NCI-H748 treated with DMSO at 0.1 percent for 48 hours (cell line): ENCODE measurements around the gene HPN.
"Not testable (repeated sequence)": the region's sequence is repeated elsewhere in the genome, so short reads cannot be mapped to it uniquely, and the experiment has no call there.

ENCODE experiments used
- DNase-seq: peaks from one replicate; lab custom pipeline; 2025; lab: John Stamatoyannopoulos, UW

HPN gene

DNA sequence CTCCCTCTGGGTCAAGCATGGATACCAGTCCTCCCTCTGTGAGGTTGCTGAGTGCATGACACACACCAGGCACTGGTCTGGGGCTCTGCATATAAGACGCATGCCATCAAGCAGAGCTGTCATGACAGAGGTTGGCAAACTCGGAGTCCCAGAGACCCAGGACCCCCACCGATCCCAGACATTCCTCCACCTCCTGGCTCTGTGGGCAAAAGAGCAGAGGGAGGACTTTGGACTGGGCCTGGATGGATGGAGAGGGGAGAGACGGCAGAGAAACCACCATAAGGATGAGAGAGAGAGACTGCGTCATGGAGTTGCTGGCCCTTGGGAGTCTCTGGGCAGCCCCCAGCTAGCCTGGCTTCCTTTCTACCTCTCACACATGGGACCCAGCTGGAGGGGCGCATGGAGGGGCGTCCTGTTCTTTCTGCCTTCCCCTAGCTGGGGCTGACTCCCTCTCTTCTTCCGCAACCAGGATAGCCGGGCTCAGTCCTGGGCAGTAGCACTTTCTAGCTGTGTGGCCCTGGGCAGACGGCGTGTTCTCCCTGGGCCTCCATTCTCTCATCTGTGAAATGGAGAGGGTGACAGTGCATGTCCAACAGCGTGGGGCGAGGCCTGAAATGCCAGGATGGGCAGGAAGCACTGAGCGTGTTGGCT lies 1.6 kb downstream of the HPN start:
- DNase-seq: no peak

DNA sequence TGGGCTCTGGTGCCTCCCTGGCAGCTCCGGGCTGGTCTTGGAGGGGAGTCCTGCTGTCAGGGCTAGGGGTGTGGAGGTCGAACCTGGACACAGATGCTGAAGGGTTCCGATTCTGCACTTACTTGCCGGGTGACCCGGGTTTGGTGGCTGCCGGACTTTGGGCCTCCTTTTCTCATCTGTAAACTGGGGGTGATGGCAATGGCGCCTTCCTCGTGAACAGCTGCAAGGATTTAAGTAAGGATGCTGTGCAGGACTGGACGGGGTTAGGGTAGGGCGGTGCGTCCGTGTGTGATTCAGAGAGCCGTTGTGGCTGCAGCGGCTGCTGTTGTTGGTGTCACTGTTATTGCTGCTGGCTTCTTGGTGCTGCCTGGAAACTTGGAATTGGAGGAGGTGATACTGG lies 2.4 kb downstream of the HPN start:
- DNase-seq: no peak

DNA sequence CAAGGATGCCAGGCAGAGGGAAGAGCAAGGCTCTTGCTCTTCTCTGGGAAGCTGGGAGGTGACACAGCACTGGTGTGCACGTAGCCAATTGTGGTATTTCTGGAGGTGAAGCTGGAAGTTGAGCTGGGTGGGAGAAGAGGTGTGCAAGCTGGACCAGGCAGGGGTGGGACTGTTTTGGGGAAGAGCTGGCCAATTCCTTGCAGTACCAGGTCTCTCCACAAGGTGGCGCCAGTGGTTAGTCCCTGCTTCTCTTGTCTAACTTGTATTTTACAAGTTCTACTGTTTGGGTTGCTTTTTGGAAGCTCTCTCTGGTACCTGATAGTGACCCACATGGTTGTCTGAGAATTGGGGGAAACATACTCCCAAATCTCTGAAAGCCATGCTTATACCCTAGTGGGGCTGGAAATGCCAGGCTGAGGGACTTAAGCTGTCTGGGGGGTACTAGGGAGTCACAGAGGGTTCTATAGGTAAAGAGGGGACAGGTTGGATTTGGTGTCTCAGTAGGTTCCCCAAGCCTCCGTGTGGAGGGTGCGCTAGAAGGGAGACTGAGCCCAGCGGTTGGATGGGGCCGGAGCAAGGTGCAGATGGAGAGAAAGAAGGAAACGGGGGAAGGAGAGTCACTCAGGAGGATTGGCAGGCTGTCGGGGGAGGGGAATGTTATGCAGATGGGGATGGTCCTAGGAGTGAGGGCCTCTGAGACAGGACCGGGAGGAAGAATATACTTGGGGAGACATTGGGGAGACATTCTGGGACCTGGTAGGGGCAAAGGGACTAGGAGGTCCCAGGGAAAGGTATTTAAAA lies 3.0 kb downstream of the HPN start:
- peak; percentile 21 for DNase-seq

DNA sequence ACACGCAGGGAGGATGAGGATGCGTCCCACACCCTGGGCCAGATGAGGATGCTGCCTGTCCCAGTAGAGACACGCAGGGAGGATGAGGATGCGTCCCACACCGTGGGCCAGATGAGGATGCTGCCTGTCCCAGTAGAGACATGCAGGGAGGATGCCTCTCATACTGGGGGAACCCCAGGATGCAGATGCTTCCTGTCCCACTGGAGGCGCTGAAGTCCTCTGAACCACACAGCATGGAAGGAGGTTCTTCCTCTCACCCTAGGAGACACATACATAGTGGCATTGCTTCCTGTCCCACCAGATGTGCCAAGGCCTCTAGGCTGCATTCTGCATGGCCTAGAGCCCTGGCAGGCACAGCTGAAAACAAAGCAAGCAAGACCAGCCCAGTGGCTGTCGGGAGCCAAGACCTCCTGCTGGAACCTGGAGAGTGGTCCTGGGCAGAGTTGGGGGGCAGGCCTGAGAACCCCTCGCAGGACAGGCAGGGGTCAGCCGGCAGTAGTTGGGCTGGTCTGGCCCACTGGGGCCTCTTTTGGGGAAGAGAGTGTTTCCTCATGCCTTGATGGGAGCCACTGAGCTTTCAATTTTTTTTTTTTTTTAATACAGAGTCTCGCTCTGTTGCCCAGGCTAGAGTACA lies 4.3 kb downstream of the HPN start:
- DNase-seq: no peak

DNA sequence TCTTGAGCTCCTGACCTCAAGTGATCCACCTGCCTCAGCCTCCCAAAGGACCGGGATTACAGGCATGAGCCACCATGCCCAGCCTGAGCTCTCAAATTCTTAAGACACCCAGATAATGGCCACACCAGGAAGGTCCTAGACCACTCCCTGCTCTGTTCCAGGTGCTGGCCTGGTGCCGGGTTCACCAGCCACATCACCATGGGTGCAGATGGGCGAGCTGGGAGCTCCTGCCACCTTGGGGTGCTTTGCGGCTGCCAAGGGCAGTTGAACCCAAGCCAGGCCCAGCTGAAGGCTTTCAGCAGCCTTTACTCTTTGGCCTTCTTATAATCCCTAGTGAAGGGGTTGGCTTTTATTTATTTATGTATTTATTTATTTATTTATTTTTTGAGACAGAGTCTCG lies 4.9 kb downstream of the HPN start:
- no peak for DNase-seq

DNA sequence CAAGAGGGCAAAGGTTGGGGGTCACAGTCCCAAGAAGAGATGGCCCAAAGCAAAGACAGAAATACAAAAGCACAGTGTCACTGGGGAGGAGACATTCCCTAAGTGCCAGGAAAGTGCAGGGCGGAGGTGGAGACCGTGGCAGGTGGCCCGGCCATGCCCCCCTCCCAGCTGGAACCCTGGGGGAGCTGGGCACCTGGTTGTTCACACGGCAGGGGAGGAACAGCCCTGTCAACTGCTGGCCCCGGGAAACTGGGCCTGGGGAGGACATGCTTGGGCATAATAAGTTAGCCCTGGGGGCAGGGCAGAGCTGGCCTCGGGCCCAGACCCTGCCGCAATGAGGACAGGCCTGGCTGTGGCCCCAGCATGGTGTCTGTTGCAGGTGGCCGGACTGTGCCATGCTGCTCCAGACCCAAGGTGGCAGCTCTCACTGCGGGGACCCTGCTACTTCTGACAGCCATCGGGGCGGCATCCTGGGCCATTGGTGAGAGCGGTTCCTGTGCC lies 7.4 kb downstream of the HPN start:
- no peak for DNase-seq

DNA sequence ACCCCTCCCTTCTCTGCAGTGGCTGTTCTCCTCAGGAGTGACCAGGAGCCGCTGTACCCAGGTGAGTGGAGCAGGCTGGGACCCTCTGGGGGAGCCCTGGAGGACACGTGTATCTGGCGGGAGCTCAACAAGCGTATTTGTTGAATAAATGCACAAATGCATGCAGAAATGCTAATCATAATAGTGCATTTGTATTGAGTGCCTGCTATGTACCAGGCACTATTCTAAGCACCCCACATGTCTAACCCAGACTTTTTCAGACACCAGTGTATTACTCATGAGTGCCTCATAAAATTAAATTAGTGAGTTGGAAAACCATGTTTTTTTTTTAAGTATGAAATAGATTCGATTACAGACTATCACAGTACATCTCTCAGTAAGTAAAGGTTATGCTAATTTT lies 7.9 kb downstream of the HPN start:
- no peak for DNase-seq

DNA sequence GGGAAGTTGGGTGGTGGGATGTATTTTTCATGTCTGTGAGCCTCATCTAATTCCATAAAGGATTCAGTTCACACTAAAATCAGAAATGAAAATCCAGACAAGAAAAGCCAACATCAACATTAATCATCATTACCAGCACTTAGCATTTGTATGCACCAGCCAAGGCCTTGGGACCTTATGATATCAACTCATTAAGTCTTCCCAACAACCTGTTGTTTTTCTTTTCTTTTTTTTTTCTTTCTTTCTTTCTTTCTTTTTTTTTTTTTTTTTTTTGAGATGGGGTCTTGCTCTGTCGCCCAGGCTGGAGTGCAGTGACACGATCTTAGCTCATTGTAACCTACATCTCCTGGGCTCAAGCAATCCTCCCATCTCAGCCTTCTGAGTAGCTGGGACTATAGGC lies 9.1 kb downstream of the HPN start:
- DNase-seq: not testable (repeated sequence)

DNA sequence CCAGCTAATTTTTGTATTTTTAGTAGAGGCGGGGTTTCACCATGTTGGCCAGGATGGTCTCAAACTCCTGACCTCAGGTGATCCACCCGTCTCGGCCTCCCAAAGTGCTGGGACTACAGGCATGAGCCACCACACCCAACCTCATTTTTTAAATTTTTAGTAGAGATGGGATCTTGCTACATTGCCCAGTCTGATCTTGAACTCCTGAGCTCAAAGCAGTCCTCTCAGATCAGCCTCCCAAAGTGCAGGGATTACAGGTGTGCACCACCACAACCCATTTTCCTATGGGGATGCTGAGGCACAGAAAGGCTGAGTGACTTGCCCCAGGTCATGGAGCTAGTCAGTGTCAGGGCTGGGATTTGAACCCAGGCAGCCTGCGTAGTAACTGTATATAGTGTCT lies 9.7 kb downstream of the HPN start:
- not testable (repeated sequence) for DNase-seq

DNA sequence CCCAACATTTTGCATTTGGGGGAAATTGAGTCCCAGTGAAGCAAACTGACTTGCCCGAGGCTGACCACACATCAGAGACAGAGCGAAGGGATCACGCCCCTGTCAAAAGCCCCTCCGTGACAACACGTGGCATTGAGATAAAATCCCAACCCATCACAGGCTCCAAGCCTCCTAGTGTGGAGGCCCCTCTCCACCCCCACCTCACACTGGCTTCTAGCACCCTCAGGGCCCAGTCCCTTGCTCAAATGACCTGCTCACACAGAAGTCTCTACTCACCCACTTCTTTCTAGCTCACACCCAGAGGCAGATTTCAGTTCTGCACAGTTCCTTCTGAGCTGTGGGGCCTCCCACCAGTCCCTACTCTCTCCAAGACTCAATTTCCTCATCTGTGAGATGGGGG lies 10.3 kb downstream of the HPN start:
- no peak for DNase-seq

DNA sequence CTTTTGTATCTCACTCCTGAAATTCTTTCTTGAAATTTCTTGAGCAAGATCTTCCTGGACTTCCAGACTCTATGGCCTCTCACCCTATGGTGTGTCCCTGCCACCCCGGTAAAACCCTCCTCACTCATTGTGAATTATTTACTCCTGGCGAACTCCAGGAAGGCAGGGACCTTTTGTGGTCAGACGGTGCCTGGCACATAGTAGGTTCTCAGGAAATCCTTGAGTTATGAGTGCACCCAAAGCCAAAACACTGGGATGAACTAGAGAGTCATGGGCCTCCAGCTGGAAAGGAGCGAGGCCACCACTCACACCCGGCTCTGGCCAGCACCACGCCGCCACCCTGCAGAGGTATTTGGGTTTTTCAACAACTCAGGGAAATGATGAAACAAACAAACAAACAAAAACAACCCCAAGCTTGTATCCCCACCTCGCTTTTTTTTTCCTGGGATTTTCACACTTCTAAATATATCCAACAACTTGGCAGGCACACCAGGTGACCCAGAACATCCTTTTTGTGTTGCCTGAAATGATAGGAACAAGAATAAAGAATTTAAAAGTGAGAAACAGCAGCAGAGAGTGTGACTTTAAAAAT lies 11.2 kb downstream of the HPN start:
- no peak for DNase-seq

DNA sequence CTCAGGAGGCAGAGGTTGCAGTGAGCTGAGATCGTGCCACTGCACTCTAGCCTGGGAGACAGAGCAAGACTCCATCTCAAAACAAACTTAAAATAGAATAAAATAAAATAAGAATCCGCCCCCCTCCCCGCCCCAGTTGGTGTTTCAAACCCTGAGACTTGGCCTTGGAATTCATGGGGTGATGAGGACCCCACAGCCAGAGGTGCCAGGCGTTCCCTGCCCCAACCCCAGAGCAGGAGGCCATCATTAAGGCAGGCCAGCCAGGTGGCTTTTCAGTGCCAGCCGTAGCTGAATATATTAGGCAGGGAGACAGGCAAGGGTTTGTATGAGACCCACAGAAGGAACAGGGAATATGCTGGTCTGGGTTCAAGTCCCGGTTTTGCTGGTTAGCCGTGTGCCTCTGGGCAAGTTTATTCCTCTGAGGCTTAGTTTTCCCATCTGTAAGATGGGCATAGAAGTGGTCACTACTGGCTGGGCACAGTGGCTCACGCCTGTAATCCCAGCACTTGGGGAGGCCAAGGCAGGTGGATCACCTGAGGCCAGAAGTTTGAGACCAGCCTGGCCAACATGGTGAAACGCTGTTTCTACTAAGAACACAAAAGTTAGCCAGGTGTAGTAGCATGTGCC lies 12.3 kb downstream of the HPN start:
- DNase-seq: no peak

DNA sequence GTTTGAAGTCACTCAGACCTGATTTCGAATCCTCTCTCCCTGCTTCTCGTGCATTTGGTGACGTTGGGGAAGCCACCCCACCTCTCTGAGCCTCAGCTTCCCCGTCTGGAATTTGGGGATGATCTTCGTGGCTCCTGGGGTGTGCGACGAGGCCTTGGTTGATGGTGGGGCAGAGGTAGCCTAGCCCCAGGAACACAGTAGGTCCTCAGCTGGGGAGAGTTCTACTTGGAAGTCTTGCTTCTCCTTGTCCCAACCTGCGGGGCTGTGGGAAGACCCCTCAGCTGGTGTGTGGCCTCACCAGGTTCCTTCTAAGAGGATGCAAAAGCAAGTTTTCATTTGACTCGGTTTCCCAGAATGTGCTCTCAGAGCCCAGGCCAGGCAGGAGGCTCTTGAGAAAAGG lies 13.1 kb downstream of the HPN start:
- DNase-seq: no peak

DNA sequence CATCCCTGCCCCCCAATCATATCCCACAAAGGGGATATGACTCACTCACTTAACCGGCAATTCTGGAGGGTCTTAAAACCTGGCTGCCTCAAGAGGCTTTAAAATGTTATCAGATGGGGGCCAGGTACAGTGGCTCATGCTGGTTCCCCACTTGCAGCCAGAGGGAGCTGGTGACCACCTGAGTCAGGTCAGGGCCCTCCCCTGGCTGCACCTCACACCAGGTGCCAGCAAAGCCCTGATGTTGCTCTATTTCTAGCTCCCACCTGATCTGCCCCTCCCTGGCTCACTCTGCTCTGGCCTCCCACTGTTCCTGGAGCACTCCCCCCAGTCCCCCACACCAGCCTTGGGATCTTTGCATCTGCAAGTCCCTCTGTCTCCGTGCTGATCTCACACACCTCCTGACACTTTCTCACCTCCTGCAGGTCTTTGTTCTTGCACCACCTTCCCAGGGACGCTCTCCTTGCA lies 14.2 kb downstream of the HPN start:
- peak; percentile 32 for DNase-seq

DNA sequence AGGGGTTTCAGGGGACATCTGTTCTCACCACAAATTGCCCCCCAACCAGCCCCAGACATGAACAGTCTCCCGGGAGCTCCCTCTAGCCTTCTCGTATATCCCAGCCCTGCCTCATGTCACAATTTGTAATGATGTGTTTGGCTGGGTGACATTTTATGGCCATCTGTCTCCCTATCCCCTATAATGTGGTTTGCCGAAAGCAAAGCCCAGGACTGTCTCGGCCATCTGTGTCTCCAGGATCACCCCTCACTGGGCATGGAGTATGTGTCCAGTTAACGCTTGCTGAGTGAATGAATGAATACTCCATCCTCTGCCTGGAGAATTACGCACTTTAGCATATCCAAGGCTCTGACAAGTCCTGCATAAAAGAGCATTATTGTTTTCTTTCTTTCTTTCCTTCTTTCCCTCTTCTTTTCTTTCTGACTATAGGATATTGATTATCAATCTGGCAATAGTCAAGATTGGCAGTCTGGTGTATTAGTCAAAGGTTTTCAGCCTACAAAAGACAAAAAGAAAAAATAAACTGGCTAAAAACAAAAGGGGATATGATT lies 15.1 kb downstream of the HPN start:
- no peak for DNase-seq

DNA sequence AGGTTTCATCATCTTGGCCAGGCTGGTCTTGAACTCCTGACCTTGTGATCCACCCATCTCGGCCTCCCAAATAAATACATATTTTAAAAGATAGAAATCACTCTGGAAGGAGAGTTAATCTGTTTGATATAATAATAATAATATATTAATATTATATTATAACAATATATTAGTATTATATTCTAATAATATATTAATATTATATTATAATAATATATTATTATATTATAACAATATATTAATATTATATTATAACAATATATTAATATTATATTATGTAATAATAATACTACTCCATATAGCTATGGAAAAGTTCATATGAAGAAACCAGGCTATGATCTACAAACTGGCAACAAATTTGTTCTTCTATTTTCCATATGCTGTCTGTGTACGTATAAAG lies 16.8 kb downstream of the HPN start:
- no peak for DNase-seq

DNA sequence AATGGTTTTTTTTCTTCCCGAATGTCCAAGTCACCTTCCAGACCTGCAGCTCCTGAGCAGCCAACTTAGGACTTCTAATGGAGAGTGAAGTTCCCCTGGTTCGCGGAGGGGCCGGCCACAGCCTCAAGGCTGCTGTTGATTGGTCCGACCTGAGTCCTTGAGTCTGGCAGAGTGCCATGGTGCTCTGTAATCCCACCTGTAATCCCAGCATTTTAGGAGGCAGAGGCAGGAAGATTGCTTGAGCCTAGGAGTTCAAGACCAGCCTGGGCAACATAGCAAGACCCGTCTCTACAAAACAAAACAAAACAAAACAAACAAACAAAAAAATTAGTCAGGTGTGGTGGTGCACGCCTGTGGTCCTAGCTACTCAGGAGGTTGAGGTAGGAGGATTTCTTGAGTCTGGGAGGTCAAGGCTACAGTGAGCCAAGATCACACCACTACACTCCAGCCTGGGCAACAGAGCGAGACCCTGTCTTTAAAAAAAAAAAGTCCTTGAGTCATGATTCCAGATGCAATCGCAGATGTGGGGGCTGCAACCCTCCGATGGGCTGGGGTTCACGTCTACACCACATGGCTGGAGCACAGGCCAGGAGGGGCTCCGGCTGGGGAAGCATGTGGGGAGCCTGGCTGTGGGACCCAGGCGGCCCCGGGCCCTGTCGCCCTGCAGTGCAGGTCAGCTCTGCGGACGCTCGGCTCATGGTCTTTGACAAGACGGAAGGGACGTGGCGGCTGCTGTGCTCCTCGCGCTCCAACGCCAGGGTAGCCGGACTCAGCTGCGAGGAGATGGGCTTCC lies 17.7 kb downstream of the HPN start:
- DNase-seq: no peak

DNA sequence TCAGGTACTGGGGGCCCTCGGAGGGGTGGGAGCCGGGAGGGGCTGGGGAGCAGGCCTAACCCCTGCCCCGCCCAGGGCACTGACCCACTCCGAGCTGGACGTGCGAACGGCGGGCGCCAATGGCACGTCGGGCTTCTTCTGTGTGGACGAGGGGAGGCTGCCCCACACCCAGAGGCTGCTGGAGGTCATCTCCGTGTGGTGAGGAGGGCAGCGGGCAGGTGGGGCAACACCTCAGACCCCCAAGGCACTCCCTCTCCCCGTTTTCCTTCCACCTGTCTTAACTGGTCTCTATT lies 18.2 kb downstream of the HPN start:
- DNase-seq: no peak

DNA sequence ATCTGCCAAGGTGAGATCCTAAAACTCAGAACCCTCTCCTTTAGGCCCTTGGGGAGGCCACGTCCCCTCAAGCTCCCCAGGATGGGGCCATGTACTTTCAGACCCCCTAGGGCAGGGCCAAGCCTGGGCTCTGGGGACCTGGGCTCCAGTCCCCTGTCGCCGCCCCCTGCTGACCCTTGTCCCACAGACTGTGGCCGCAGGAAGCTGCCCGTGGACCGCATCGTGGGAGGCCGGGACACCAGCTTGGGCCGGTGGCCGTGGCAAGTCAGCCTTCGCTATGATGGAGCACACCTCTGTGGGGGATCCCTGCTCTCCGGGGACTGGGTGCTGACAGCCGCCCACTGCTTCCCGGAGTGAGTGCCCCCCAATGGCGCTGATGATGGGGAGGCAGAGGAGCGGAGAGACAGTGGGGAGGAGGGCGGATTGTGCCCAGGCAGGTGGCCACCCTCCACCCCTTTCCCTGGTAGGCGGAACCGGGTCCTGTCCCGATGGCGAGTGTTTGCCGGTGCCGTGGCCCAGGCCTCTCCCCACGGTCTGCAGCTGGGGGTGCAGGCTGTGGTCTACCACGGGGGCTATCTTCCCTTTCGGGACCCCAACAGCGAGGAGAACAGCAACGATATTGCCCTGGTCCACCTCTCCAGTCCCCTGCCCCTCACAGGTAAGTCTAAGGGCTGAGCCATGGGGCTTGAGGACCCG lies 18.8 kb downstream of the HPN start:
- DNase-seq: no peak

DNA sequence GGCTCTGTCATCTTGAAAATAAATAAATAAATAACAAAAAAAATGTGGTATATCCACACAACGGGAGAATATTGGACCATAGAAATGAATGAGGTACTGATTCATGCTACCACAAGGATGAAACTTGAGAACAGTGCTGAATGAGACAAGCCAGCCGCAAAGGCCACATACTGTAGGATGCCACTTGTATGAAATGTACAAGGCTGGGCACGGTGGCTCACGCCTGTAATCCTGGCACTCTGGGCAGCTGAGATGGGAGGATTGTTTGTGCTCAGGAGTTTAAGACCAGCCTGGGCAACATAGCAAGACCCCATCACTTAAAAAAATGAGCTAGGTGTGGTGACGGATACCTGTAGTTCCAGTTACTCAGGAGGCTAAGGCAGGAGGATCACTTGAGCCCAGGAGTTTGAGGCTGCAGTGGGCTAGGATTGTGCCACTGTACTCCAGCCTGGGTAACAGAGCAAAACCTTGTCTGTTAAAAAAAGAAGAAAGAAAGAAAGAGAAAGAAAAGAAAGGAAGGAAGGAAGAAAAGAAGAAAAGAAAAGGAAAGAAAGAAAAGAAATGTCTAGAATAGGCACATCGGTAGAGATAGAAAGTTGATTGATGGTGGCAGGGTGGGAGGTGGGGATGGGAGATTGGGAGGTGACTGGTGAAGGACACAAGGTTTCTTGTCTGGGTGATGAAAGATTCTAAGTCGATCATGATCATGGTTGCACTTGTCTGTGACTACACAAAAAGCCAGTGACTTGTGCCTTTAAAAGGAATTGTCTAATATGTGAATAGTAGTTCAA lies 20.3 kb downstream of the HPN start:
- DNase-seq: no peak
